GM18870 (cell line): ENCODE results near the gene ANKRD60.

ENCODE experiments used
- ATAC-seq: cut with Tn5 transposase; IDR thresholded peaks from one replicate; pipeline ENCODE4 v1.9.1; 2021; ENCODE audit warnings: moderate library complexity; ENCODE audit not compliant: unreplicated experiment

ANKRD60 gene, protein sequence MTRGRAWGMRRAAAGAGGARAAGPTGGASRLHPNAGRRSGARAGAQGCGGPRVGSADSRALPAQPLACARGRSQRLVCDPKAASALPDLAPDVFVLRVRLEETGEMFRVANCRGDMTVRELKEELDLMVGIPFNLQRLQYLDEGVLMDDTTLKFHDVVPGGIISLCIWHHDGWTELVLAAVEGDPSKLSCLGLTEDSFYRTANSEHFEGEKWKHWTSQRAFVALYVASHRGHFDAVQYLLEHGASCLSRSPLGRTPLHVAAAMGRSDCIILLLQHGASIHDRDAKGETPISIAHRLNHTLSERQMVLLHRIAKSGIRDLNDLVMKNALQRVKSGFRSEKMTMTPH

DNA sequence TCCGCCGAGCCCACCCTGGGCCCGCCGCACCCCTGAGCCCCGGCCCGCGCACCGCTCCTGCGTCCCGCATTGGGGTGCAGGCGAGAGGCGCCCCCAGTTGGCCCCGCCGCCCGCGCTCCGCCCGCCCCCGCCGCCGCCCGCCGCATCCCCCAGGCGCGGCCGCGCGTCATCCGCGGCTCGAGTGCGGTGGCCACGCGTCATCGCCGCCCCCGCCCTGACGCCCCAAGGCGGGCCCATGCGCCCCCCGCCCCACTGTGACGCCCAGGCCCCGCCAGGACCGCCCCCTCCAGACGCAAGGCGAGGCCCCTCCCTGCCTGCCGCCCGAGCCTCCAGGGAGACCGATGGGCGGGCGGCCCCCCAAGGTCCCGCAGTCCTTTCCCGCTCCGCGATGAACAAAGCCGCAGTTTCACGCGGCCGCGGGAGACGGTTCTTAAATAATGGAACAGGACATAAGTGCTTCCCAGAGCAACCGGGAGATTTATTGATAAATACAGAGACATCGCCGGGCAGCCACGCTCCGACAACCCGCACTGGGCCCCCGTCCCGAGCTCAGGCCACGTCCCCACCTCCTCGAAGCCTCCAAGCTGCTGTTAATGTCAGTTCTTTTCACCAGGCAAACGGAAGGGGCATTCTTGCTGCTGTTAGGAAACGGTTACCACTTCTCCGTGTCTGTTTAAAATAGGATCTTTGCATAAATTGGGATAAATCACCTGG lies at the start of gene ANKRD60:
Gene ANKRD60, minus strand, starts transcription at position 170 of the 714 bp plus-strand sequence. Its CDS starts 0 bp downstream, at position 170.
- no peak for ATAC-seq

DNA sequence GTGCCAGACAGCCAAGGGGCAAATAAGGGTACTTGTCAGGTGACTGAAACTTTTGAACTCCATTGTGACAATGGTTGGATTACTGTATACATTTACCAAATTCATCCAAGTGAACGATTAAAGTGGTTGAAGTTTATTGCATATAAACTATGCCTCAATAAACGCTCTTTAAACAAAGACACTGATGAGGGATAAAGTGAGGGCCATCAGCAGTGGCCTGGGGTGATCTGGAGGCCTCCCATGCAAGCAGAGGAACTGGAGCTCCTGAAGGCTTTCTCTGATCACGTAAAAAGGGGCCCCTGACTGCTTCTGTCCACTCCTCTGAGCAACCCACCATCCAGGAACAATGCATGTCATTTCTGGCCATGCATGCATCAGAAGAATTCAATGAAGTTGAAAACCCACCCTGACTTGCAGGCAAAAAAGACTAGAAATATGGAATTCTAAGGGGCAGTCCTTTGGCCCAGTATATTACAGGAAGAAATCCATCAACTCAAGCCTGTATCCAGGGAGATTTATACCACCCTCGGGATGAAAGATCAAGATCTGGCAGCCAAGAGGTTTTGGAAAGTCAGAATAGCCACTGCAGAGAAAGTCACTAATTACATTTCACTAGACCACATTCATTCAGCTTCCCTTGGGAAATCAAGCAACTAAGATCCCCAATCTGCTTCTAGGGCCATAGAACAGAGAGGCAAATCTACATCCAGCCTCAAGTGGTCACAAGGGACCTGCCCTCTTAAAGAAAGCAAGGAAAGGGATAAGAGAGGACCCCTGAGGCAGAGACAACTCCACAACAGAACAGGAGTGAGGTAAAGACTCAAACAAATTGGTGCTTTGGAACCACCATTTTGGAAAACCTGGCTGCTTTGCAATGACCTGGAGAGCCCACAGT lies 49.4 kb upstream of the ANKRD60 start:
- ATAC-seq, result no peak

DNA sequence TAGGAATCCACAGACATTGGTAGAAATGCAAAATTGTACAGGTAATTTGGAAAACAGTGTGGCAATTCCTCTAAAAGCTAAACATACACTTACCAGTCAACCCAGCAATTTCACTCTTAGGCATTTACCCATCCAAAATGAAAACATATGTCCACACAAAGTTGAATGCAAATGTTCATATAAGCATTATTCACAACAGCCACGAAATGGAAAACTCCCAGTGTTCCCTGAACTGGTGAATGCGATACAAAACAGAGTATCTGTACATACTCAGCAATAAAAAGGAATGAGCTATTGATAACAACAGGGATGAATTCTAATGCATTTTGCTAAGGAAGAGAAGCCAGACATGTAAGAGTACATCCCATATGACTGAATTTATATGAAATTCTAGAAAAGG lies 48.7 kb upstream of the ANKRD60 start:
- ATAC-seq, result no peak

DNA sequence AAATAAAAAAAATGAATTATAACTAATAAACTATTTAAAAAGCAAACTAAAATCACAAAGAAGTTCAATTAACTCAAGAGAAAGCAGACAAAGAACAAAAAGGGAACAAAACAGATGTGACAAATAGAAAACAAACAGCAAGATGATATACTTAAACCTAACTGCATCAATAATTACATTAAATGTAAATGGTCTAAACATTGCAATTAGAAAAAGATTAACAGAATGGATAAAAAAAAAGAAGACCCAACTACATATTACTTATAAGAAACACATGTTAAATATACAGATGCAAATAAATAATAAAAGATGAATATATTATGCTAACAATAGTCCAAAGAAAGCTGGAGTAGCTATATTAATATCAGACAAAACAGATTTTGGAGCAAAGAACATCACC lies 45.9 kb upstream of the ANKRD60 start:
- ATAC-seq, result no peak

DNA sequence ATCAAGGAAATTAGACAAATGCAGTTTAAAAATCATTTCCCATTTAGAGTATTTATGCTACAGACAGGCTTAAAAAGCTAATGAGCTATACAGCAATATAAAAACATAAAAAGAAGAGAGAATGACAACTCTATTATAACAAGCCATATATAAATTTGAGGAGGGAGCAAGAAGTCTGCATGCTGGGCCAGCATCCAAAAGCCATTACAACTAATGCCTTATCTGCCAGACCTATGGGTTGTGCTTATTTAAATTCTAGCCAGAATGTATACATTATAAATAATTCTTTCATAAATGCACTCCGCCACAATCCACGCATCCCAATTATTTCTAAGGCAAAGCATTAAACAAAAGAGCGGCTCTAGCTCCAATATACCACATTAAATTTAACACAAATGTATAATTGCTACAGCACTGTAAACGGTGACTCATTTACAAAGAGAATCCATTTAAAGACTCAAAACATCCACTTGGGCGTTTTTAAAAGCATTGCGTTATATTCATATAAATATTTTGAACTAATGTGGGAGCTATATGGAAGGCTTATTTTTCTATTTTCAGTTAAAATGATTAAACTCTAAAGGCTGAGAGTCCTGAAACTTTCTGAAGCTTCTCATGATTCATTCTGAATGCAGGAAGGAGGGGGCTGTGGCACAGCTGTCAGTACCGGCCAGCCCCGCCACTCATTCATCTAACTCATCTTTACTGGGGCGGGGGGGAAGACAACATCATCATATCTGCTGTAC lies 43.3 kb upstream of the ANKRD60 start:
- ATAC-seq, result no peak

DNA sequence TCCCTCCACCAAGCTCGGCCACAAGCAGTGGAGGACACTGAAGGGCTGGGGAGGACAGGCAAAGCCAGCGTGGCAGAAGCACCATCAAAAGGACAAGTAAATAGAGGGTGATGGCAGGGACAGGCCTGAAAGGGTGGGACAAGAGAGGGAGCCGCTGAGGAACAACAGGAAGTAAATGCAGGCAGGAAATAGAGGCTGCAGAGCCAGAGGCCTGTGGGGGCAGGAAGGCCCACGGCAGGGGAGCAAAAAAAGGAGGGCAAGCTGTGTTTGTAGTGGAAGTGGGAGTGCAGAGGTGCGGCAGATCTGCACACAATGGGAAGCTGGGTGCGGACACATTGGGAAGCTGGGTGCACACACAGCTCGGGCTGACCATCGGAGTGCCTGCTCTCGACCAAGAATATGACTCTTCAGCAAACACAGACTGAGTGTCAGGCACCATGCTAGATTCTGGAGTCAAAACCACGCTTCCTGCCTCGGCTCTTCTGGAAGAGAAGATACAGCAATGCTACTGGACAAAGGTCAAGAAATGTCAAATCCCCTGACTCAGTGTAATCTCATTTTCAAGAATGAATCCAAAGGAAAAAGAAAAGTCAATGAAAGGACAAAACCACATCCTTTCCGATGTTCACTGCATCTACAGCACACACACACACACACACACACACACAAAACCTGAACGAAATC lies 40.6 kb upstream of the ANKRD60 start:
- no peak for ATAC-seq

DNA sequence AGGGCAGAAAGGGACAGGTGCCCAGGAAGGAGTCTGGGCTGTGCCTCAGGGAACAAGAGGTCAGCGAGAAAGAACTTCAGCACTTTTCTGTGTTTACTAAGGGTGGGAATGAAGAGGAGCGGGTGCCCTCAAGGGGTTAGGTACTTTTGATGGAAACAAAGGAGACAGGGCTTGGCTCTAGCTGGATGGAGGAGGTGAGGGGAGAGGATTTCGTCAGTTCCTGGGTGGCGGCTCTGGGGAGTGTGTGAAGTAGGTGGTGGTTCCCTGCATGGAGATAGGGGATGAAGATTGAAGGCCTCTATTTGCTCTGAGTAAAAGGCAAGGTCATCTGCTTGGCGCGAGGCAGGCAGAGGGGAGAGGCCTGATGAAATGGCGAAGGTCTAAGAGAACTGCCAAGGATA lies 40.0 kb upstream of the ANKRD60 start:
- ATAC-seq, result no peak

DNA sequence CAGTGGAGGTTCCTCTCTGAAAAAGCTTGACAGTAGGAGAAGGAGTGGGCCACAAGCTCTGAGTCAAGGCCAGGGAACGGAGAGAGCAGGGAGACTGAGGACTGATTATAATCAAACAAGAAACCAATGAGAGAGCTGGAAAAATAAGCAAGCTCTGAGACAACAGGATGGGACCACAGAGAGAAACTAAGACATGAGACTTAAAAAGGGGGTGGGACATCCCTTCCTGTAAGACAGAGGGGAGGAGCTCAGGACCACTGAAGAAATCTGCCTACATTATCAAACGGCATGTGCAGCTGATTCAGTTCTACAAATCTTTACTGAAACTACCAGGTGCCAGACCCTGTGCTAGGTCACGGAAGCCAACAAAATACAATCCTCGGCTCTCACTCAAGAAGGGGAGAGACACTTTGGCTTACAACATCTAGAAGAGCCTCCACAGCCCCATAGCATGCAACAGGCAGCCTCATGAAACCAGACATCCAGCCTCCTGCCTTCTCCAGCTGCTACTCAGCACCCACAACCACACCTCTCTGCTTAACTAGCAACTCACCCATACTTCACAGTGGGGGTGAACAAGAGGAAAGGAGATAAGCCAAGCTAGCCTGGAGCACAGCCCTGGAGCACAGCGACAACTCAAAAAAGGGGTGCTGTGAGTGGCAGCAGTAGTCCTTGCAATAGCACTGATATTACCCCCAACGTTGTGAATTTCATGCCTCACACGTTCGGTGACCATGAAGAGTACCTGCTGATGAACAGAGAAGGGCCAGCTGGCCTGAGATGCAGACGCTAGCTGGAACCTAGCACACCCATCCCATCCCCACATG lies 39.1 kb upstream of the ANKRD60 start:
- ATAC-seq, result no peak

DNA sequence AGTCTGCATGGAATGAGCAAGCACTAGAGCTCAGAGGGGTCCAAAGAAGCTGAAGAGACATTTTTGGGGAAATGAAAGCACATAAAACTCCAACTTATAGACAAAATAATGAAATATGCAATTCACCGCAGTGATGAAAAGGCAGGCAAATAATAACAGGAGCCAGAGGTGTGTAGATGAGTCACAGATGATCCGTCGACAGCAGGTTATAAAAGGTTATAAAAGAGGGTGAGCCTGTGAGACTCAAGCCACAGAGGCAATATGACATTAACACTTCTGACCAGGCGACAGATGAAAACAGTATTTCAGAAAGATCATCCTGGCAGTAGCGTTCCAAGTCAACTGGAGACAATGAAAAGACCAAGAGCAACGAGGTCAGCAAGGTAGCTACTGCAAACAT lies 35.8 kb upstream of the ANKRD60 start:
- no peak for ATAC-seq

DNA sequence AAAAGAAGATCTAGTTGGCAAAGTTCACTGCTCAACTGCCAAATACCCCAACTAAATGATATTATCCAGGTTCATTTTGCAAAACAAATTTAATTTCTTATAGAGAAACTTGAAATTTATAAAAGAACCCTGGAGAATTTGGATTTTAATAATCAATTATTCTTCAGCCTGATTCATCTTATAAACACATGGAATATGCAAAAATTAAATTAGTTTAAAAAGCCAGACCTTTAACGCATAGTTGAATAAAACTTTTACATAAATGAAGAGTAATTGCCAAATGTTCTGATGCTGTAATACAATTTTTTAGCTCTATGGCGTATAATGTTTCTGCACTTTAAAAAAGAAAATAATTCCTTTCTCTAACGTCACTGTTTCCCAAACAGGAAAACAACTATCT lies 33.2 kb upstream of the ANKRD60 start:
- no peak for ATAC-seq

DNA sequence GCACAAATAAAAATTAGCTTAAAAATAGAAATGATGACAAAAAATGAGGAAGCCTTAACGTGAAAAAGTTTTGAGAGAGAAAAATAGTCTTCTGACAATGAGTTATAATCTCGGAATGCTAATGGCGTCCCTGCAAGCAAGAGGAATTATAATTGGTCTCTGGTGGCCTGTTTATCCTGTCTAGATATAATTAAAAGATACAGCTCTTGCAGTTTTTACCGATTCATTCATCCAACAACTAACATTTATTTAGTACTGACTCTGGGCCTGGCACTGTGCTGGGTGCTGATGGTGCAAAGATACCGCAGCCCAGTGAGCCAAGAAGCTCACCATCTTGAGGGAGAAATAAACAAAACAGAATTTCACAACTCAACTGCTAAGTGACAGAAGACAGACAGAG lies 31.6 kb upstream of the ANKRD60 start:
- ATAC-seq, result no peak

DNA sequence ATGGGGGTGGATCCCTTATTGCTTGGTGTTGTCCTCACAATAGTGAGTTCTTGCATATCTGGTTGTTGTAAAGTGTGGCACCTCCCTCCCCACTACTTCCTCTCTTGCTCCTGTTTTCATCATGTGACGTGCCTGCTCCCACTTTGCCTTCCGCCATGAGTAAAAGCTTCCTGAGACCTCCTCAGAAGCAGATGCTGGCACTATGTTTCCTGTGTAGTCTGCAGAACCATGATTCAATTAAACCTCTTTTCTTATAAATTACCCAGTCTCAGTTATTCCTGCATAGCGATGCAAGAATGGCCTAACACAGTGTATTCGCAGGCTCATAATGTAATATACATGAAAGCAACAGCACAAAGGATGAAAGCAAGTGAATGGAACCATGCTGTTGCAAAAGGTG lies 28.4 kb upstream of the ANKRD60 start:
- no peak for ATAC-seq

DNA sequence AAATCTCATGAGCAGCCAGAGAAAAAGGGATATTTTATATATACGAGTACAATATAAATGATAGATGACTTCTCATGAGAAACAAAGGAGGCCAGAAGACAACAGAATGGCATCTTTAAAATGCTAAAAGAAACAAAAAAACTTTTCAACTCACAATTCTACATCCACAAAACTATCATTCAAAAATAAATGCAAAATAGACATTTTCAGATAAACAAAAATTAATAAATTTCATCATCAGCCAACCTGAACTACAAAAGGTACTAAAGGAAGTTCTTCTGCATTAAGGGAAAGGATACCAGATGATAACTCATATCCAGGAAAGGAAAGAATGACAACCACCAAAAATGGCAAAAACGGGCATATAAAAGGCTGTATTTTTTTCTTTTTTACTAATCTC lies 27.9 kb upstream of the ANKRD60 start:
- no peak for ATAC-seq

DNA sequence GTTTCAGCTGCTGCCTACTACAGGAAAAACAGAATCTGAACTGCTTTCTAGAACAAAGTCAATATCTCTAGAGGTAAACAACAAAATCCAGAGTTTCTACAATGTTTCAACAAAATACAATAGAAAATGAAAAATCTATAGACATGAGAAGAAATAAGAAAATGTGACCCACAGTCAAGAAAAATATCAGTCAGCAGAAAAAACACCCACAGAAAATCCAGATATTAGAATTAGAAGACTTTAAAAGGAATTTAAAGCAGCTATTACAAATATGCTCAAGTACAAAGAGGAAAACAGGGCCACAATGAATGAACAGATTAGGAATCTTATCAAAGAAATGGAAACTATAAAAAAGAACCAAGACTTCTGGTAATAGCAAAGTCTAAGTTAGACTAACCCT lies 26.4 kb upstream of the ANKRD60 start:
- ATAC-seq, result no peak

DNA sequence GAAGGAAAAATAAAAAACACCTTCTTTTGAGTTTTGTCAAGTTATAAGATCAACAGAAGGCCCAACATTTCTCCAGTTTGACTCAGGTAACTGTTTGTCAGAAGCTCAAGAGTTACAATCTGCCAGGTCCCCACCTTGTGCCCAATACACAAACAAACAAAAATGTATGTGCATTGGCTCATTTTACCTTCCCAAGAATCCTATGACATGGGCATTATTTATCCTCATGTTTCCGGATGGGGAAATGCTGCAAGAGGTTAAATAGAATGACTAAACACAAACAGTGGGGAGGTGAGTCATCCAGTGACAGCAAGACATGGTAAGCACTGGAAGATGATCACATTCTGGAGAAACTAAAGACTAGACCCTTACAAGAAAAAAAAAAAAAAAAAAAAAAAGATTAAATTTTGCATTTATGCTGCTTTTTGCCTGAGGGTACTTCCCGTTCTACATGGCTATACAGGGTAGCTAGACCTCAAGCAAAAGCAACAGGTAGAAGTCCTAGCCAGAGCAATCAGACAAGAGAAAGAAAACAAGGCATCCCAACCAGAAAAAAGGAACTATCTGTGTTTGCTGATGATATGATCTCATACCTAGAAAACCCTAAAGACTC lies 23.6 kb upstream of the ANKRD60 start:
- no peak for ATAC-seq

DNA sequence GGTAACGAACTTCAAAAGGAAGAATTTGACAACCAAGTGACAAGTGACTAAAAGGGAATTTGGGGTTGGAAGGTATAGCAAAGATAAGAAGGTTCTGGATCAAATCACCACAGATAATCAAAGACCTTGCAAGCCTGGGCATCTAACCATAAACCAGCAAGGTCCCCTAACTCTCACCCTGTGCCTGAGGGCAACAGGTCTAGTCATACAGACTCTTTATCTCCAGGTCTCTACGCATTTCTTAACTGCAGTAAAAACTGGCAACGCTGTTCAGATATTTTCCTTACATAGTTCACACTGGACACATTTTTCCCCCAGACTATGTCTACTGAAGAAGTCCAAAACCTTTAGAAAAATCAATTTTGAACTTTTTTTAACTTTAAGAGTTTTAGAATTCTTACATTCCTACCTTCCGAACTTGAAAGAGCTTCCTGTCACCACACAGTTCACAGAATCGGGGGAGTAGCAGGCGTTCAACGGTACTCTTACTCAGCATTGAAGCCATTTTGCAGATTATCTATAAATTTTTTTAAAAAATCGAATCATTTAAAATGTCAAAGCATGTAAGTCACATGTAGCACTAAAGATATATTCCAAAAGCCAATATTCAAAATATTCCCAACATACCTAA lies 23.0 kb upstream of the ANKRD60 start:
- ATAC-seq, result no peak

DNA sequence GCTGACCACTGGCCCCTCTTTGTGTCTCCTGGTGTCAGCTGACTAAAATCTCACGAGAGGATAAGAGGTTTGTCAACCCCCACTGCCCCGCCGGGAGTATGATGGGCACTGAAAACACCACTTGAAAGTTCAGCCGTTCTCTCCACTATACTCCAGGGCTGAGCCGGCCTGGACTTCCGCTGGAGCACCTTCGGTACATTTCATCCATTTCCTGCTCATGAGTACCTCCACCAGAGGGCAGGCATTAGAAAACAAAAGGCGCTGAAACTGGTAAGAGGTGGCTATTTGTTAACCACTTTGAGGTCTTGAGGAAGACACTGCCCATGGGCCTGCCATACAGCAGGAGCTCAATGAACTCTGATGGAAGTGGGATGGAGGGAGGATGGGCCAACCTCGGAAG lies 17.9 kb upstream of the ANKRD60 start:
- no peak for ATAC-seq

DNA sequence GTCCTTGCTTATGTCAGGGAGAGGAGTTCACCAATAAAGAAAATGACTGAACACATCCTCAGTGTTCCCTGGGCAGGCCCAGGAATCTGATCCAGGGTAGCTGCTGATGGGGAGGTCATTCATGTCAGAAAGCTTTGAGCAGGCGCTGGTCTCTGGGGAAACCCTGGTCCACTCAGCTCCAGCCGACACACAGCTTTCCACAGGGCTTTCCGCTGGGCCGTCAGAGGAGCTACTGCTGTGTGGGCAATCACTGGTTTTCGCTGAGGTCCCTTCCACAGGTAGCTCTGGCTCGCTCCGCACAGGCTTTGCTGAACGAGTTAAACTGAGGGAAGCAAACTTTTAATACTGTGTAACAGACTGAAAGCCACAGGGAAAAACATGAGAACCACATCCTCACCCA lies 17.5 kb upstream of the ANKRD60 start:
- no peak for ATAC-seq
